Smooth muscle cell of bladder (primary cell): ENCODE data around the gene TAF11L5. TPM values are rescaled to one million over a fixed set of nuclear protein-coding genes. Genes with fewer than 3 reads are reported as not detected.

Source experiments
- total RNA-seq: library from RNA; depleted of rRNA; stranded (reverse); fragments of >200 nt; gene quantifications from 2 replicates; pipeline ENCODE4 v1.2.3, GENCODE V29; 2014

TAF11L5 gene
- not detected in 2 replicates for total RNA-seq

GRCh38 chr5:17524935-17525334, at the start of gene TAF11L5:
Gene TAF11L5, plus strand, starts transcription at chr5:17525235.

GRCh38 chr5:17497931-17498330, 27.1 kb upstream of the TAF11L5 start, which contains the start of gene TAF11L2:
Gene TAF11L2, plus strand, starts transcription at chr5:17498231.

GRCh38 chr5:17518067-17518466, 7.0 kb upstream of the TAF11L5 start, which contains the start of gene TAF11L3:
Gene TAF11L3, plus strand, starts transcription at chr5:17518367.

GRCh38 chr5:17521501-17521900, 3.5 kb upstream of the TAF11L5 start, which contains the start of gene TAF11L4:
Gene TAF11L4, plus strand, starts transcription at chr5:17521801.

GRCh38 chr5:17528369-17528768, 3.3 kb downstream of the TAF11L5 start, which contains the start of gene TAF11L6:
Gene TAF11L6, plus strand, starts transcription at chr5:17528669.

Other genes with a start within 250 kb of the TAF11L5 start
- not detected in 2 replicates for gene TAF11L2, start 27.0 kb upstream of the TAF11L5 start, total RNA-seq
- not detected in 2 replicates for gene TAF11L3, start 6.9 kb upstream of the TAF11L5 start, total RNA-seq
- gene TAF11L4, start 3.4 kb upstream of the TAF11L5 start, total RNA-seq = not detected in 2 replicates
- not detected in 2 replicates for gene TAF11L6, start 3.4 kb downstream of the TAF11L5 start, total RNA-seq
- not detected in 2 replicates for gene TAF11L7, start 60.5 kb downstream of the TAF11L5 start, total RNA-seq
- not detected in 2 replicates for gene TAF11L8, start 65.7 kb downstream of the TAF11L5 start, total RNA-seq
- not detected in 2 replicates for gene TAF11L9, start 69.2 kb downstream of the TAF11L5 start, total RNA-seq
- not detected in 2 replicates for gene TAF11L10, start 72.6 kb downstream of the TAF11L5 start, total RNA-seq
- 0.14 and 0.18 TPM in 2 replicates for gene TAF11L11, start 78.9 kb downstream of the TAF11L5 start, total RNA-seq
- gene TAF11L12, start 85.2 kb downstream of the TAF11L5 start, total RNA-seq = not detected in 2 replicates
- gene TAF11L13, start 106.9 kb downstream of the TAF11L5 start, total RNA-seq = not detected in 2 replicates
- gene TAF11L14, start 109.2 kb downstream of the TAF11L5 start, total RNA-seq = not detected in 2 replicates